Measurements from ENCODE around the gene ESAM. TPM values are rescaled to one million over a fixed set of nuclear protein-coding genes. Genes with fewer than 3 reads are reported as not detected.
"Not testable (repeated sequence)": the region's sequence is repeated elsewhere in the genome, so short reads cannot be mapped to it uniquely, and the experiment has no call there.

Gene ESAM
- total RNA-seq, 2 experiments from 2014 or later: 0.64 to 0.75 TPM

DNA sequence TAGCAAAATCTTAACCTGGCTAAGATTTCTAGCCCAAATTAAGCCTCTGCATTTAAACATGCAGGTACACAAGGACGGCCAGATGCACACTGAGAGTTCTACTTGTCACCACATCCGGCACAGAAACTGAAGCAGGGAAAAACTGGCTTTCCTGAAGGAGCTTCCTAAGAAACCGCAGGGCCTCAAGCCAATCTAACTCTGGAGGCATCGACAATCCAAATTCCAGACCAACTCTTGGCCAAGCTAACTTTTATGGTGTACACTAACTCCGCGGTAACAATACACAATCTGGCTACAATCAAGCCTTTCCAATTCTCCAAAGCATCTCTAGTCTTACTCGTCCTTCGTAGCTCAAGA lies 36.9 kb upstream of the ESAM start:
- Mint-ChIP-seq H3K9me3 (no peaks in the 10 kb centered on the region), H3K4me3 (peak overlapping the region; percentile 89), H3K27ac (peak overlapping the region; percentile 88), H3K4me1 (ENCODE audit: low read depth) (peaks cover 29% of the 10 kb centered on the region), H3K27me3 (no peaks in the 10 kb centered on the region), H3K36me3 (no peaks in the 10 kb centered on the region)
- intact Hi-C loops (cut with micrococcal nuclease): loop anchor here (1.0 to 5.0 kb wide), 5 partner anchors 36 to 312 kb away; partner anchors contain the start of genes TBRG1 and TMEM218
- CTCF ChIA-PET: interaction anchor here (1.3 to 6.6 kb wide), 7 partner anchors 35 to 129 kb away, joined by 3 to 61 read pairs (median 18); partner anchors contain the start of genes SIAE and SPA17
- POLR2A ChIA-PET: interaction anchor here (1.1 to 2.9 kb wide), 3 partner anchors 38 to 176 kb away, joined by 3 to 16 read pairs (median 5); partner anchors contain the start of genes SPA17 and TBRG1
- DNase-seq: no peak

- Mint-ChIP-seq H3K27me3 (no peaks in the 10 kb centered on the region), H3K9me3 (no peaks in the 10 kb centered on the region), H3K36me3 (no peaks in the 10 kb centered on the region), H3K4me3 (no peak overlapping the region), H3K4me1 (ENCODE audit: low read depth) (peaks cover 40% of the 10 kb centered on the region), H3K27ac (no peak overlapping the region)
- POLR2A ChIA-PET: no interaction called here
- intact Hi-C loops (cut with micrococcal nuclease): loop anchor here (5.0 kb wide), 1 partner anchor 174 kb away; the partner anchor contains the start of gene TBRG1
- CTCF ChIA-PET: interaction anchor here (0.6 to 1.5 kb wide), 5 partner anchors 9 to 127 kb away, joined by 3 to 5 read pairs (median 3); partner anchors contain the start of genes SIAE and SPA17
- DNase-seq: no peak
These were observed 34.2 kb upstream of the ESAM start for GRCh38 chr11:124796312-124796711.

GRCh38 chr11:124793466-124794278 lies 31.6 kb upstream of the ESAM start:
- POLR2A ChIA-PET: no interaction called here
- Mint-ChIP-seq H3K27ac (no peak overlapping the region), H3K36me3 (no peaks in the 10 kb centered on the region), H3K4me3 (no peak overlapping the region), H3K4me1 (ENCODE audit: low read depth) (peaks cover 31% of the 10 kb centered on the region), H3K27me3 (no peaks in the 10 kb centered on the region), H3K9me3 (no peaks in the 10 kb centered on the region)
- peak; percentile 17 for DNase-seq
- intact Hi-C loops (cut with micrococcal nuclease): loop anchor here (1.0 kb wide), 1 partner anchor 124 kb away; no protein-coding TSS in a partner anchor
- CTCF ChIA-PET: interaction anchor here (0.6 to 6.4 kb wide), 34 partner anchors 9 to 1094 kb away, joined by 3 to 51 read pairs (median 4); partner anchors contain the start of genes ESAM and SPA17

DNA sequence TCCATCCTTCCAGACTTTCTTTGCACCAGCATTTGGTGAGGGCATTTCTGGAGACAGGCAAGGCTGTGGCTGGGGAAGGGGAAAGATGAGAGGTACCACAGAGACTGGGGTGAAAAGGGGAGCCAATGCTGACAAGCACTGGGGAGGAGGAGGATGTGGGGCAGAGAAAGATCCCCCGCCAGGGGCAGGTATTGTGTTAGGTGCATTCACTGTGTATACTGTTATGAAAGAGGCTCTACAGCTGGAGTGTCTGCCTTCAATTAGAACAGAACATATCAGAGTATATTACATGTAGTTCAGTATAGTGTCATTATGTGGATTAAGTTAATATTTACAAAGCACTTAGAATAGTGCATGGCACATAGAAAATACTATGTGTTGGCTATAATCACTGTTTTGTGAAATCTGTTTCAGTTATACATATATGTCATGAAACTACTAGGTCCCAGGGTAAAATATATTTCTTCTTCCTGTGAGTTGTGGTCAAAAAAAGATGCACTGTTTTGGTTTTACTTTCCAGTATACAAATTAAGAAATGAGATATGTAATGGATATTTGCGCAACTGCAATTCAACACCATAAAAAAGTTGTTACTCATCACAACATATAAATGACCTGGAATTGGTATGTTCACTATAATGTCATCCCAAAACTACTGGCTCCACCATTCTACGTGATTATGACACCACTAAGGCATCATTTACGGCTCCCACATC lies 29.7 kb upstream of the ESAM start:
- no peak overlapping the region for H3K4me3 Mint-ChIP-seq
- no peak for DNase-seq
- H3K4me1 Mint-ChIP-seq (ENCODE audit: low read depth): peaks cover 20% of the 10 kb centered on the region
- ChIA-PET POLR2A (no interaction called here), CTCF (interaction anchor here (0.7 to 6.4 kb wide), 6 partner anchors 9 to 122 kb away, joined by 3 to 51 read pairs (median 4); partner anchors contain the start of genes ESAM and MSANTD2)
- H3K36me3 Mint-ChIP-seq: no peaks in the 10 kb centered on the region
- no peak overlapping the region for H3K27ac Mint-ChIP-seq
- H3K27me3 Mint-ChIP-seq: no peaks in the 10 kb centered on the region
- H3K9me3 Mint-ChIP-seq: no peaks in the 10 kb centered on the region
- intact Hi-C loops (cut with micrococcal nuclease): no loop called here

DNA sequence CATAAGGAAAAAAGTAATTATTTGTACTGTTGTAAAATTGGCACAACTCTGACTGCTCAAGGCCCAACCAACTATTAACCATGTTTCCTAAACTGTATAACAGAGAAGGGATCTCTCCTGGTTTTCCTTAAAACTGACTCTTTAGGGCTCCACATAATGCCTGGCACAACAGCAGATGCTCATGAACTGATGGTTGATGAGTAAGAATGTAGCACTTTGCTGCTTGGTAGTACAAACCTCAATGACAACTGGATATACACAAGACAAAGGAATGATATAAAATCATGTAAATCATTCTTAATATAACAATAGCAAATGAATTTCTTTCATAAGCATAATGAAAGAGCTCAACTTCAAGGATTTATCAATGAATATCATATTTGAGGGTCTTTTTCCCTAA lies 26.4 kb upstream of the ESAM start:
- peaks cover 19% of the 10 kb centered on the region for H3K4me1 Mint-ChIP-seq (ENCODE audit: low read depth)
- H3K27ac Mint-ChIP-seq: no peak overlapping the region
- no peaks in the 10 kb centered on the region for H3K36me3 Mint-ChIP-seq

DNA sequence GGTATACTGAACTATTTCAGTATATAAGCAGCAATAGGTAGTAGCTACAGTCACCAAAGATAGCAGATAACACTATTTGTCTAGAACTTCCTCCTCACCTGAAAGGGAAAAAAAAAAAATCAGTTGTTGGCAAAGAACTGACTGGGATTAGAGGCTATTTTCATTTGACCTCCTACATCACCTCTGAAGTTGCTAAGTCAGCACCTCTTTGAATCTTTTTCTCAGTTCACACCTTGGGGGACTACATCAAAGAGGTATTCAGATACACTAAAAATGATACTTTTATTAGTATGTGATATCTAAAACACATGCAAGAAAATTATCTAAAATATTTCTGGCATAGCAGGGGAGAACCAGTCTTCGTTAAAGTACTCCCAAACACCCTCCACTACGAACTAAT lies 22.0 kb upstream of the ESAM start:
- H3K27ac Mint-ChIP-seq: no peak overlapping the region
- POLR2A ChIA-PET: no interaction called here
- no peak overlapping the region for H3K4me3 Mint-ChIP-seq
- H3K27me3 Mint-ChIP-seq: no peaks in the 10 kb centered on the region
- no peaks in the 10 kb centered on the region for H3K9me3 Mint-ChIP-seq
- CTCF ChIA-PET: interaction anchor here (1.0 kb wide), 1 partner anchor 18 kb away, joined by 3 read pairs; no protein-coding TSS in a partner anchor
- H3K4me1 Mint-ChIP-seq (ENCODE audit: low read depth): no peaks in the 10 kb centered on the region
- no peak for DNase-seq
- H3K36me3 Mint-ChIP-seq: no peaks in the 10 kb centered on the region
- intact Hi-C loops (cut with micrococcal nuclease): no loop called here

More for the DNA sequence above, 26.4 kb upstream of the ESAM start:
- H3K27me3 Mint-ChIP-seq: no peaks in the 10 kb centered on the region
- H3K9me3 Mint-ChIP-seq: no peaks in the 10 kb centered on the region
- H3K4me3 Mint-ChIP-seq: no peak overlapping the region
- ChIA-PET CTCF (interaction anchor here (0.6 to 1.0 kb wide), 3 partner anchors 11 to 78 kb away, joined by 3 to 4 read pairs (median 4); partner anchors contain the start of gene MSANTD2), POLR2A (no interaction called here)
- DNase-seq: no peak
- intact Hi-C loops (cut with micrococcal nuclease): no loop called here

DNA sequence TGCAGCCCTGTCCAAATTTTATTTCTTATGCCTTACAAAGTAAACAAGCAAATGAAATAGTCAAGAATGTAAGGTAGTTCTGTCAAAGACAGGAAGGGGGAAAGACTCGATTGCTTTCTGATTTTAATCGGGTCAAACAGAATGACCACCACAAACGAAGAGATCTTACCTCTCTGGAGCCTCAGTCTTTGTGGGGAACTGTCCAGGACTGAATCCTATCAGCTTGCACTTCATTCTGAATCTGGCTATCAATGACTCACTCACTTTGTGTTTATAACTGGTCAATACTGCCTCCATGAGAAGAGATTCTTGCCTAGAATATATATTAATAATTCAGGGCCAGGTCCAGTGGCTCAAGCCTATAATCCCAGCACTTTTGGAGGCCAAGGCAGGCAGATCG lies 20.9 kb upstream of the ESAM start:
- no peak overlapping the region for H3K27ac Mint-ChIP-seq
- no peak for DNase-seq
- H3K36me3 Mint-ChIP-seq: no peaks in the 10 kb centered on the region
- H3K27me3 Mint-ChIP-seq: no peaks in the 10 kb centered on the region
- no peak overlapping the region for H3K4me3 Mint-ChIP-seq
- ChIA-PET POLR2A (no interaction called here), CTCF (interaction anchor here (1.3 kb wide), 1 partner anchor 54 kb away, joined by 3 read pairs; no protein-coding TSS in a partner anchor)
- no peaks in the 10 kb centered on the region for H3K4me1 Mint-ChIP-seq (ENCODE audit: low read depth)
- intact Hi-C loops (cut with micrococcal nuclease): no loop called here
- H3K9me3 Mint-ChIP-seq: no peaks in the 10 kb centered on the region

- intact Hi-C loops (cut with micrococcal nuclease): no loop called here
- ChIA-PET CTCF (interaction anchor here (1.3 to 3.6 kb wide), 2 partner anchors 15 to 110 kb away, joined by 5 to 14 read pairs; no protein-coding TSS in a partner anchor), POLR2A (no interaction called here)
- no peak for DNase-seq
- Mint-ChIP-seq H3K4me3 (no peak overlapping the region), H3K27ac (no peak overlapping the region), H3K36me3 (peaks cover 2% of the 10 kb centered on the region), H3K27me3 (no peaks in the 10 kb centered on the region), H3K4me1 (ENCODE audit: low read depth) (peaks cover 10% of the 10 kb centered on the region), H3K9me3 (no peaks in the 10 kb centered on the region)
These were observed 17.5 kb upstream of the ESAM start for GRCh38 chr11:124779568-124779967.

- Mint-ChIP-seq H3K27ac (no peak overlapping the region), H3K9me3 (no peaks in the 10 kb centered on the region), H3K36me3 (peaks cover 2% of the 10 kb centered on the region), H3K4me1 (ENCODE audit: low read depth) (peaks cover 10% of the 10 kb centered on the region), H3K4me3 (no peak overlapping the region), H3K27me3 (no peaks in the 10 kb centered on the region)
- DNase-seq: no peak
- intact Hi-C loops (cut with micrococcal nuclease): no loop called here
- POLR2A ChIA-PET: no interaction called here
- CTCF ChIA-PET: interaction anchor here (0.6 to 3.6 kb wide), 2 partner anchors 16 to 97 kb away, joined by 3 to 14 read pairs; no protein-coding TSS in a partner anchor
These were observed 16.2 kb upstream of the ESAM start for GRCh38 chr11:124778281-124778680.

GRCh38 chr11:124776865-124777645 lies 15.0 kb upstream of the ESAM start:
- Mint-ChIP-seq H3K27me3 (no peaks in the 10 kb centered on the region), H3K27ac (no peak overlapping the region), H3K9me3 (no peaks in the 10 kb centered on the region), H3K4me1 (ENCODE audit: low read depth) (peaks cover 10% of the 10 kb centered on the region), H3K36me3 (peaks cover 6% of the 10 kb centered on the region), H3K4me3 (no peak overlapping the region)
- ChIA-PET CTCF (interaction anchor here (3.6 kb wide), 1 partner anchor 17 kb away, joined by 14 read pairs; no protein-coding TSS in a partner anchor), POLR2A (no interaction called here)
- intact Hi-C loops (cut with micrococcal nuclease): no loop called here
- DNase-seq: no peak

DNA sequence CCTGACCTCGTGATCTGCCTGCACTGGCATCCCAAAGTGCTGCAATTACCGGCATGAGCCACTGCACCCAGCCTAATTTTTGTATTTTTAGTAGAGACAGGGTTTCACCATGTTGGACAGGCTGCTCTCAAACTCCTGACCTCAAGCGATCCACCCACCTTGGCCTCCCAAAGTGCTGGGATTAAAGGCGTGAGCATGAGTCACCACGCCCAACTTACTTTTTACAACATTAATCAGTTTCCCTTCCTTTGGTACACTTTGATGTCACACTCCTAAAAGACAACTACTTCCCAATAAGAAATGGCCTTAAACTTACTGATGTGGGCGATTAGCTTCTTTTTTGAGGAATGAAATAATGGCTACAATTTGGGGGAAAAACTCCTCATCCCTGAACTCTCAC lies 8.9 kb upstream of the ESAM start:
- H3K27ac Mint-ChIP-seq; H3K27me3 Mint-ChIP-seq; H3K4me3 Mint-ChIP-seq; intact Hi-C loops (cut with micrococcal nuclease); H3K4me1 Mint-ChIP-seq (ENCODE audit: low read depth); H3K9me3 Mint-ChIP-seq; DNase-seq; POLR2A ChIA-PET: not testable (repeated sequence)
- CTCF ChIA-PET: interaction anchor here (0.6 to 4.6 kb wide), 3 partner anchors 8 to 127 kb away, joined by 3 to 29 read pairs (median 3); partner anchors contain the start of gene ESAM
- peaks cover 17% of the 10 kb centered on the region for H3K36me3 Mint-ChIP-seq
